GM10266 (cell line): ENCODE results near the gene CACNA1C.

Experiments used
- DNase-seq: peaks from one replicate; pipeline ENCODE4 v3.0.0; 2012; ENCODE audit errors: extremely low spot score
- CTCF ChIP-seq: IDR thresholded peaks from 2 replicates; pipeline ENCODE4 v1.5.1; 2012; ENCODE audit warnings: mild to moderate bottlenecking, low read depth; ENCODE audit not compliant: control insufficient read depth, insufficient read depth; ENCODE audit errors: missing control alignments

The CACNA1C gene

GRCh38 chr12:2092890-2093289, 40.1 kb downstream of the CACNA1C start:
- no peak for DNase-seq
- no peak for TF ChIP-seq CTCF

DNA sequence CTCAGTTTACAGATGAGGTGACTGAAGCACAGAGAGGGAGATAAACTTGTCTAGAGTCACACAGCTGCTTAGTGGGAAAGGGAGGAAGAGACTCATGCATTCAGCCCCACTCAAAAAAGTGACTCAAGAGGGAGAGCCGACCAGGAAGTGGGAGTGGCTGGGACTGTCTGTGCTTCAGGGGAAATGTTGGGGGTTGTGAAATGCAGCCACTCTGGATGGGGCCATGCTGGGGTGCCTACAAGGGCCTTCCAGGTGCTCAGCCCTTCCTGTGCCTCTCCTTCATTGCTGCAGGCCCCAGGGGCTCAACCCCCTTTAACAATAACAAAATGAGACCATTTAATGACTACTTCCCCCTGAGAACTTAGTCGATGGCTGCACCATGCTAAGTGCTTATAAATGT, 41.8 kb downstream of the CACNA1C start:
- no peak for TF ChIP-seq CTCF
- no peak for DNase-seq

DNA sequence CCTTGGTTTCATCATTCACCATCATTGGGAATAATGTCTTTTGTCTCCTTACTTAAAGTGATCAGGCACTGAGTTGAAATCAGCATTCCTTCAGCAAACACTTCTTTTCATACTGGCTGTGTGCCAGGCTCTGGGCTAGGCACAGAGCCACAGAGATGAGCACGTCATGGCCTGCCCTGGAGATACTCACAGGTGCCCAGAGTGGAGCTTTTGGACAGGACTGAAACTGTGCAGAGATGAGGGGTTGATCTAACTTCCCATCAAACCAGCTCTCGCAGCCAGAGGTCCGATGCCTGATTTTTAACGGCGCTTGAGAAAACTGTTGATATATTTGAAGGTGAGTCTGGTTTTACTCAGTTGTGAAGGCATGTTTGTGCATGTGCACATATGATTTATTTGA, 43.1 kb downstream of the CACNA1C start:
- TF ChIP-seq CTCF: no peak
- DNase-seq: no peak

DNA sequence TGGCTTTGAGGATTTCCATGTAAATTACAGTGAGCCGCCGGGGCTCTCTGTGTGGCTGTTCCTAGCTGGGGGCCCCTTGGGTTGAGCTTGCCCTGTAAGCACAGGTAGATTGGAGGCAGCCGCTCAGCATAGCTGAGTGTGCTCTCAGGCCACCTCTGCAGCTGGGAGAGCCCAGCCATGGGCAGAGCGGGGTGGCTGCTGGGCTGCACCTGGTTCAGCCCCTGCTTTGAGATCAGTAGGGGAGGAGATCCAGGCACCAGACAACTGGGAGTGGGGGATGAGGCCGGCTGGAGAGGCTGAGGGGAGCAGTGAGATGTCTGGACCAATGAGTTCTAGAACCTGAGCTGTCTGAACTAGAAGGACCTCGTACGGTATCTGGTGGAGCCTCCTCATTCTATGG, 44.8 kb downstream of the CACNA1C start:
- no peak for TF ChIP-seq CTCF
- no peak for DNase-seq

- no peak for TF ChIP-seq CTCF
- no peak for DNase-seq
Measured at GRCh38 chr12:2098852-2099251, 46.1 kb downstream of the CACNA1C start.

GRCh38 chr12:2099595-2099994, 46.8 kb downstream of the CACNA1C start:
- no peak for DNase-seq
- TF ChIP-seq CTCF: no peak

DNA sequence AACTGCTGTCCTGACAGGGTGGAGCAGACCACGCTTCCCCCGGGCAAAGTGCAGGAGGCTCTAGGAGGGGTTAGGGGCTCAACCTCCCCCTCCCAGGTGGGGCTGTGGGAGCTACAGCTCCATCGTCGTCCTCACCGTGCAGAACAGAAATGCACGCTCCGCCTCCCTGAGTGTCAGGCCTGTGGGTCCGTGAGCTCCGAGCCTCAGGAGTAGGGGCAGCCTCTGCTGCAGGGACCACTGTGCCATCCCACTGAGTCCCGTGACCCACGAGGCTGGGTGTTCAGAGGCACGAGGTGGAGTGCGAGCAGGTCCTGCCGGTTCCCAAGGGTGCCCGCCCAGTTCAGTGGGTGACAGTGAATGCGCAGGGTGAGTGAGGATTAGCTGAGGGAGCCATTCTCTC, 48.6 kb downstream of the CACNA1C start:
- no peak for DNase-seq
- TF ChIP-seq CTCF: no peak
